HepG2 (cell line): ENCODE measurements around the gene SLIT1. TPM values are rescaled to one million over a fixed set of nuclear protein-coding genes. Genes with fewer than 3 reads are reported as not detected.

Experiments
- ATAC-seq: fragments of 200-7000 bp; cut with Tn5 transposase; 3 replicates; pipeline ENCODE4 v1.9.1; 2020; ENCODE audit warnings: mild to moderate bottlenecking, moderate library complexity
- BruUV-seq: library from RNA; stranded (reverse); fragments of 400-500 nt; replicated peaks from 2 replicates; lab custom pipeline; 2021; lab: Mats Ljungman, UMichigan
- CTCF ChIA-PET: fragments of 300-600 bp; formaldehyde crosslinking; extraction: SDS; loops from one replicate; lab custom pipeline; 2021; ENCODE audit warnings: low total read pairs, inconsistent platforms, low intra/inter-chr PET ratio; lab: Yijun Ruan, JAX
- POLR2A ChIA-PET: fragments of 350-600 bp; sonication (Branson Sonifier 250); formaldehyde crosslinking; loops from one replicate; lab custom pipeline; 2020; ENCODE audit warnings: antibody characterized with exemption, inconsistent platforms; lab: Yijun Ruan, JAX
- DNase-seq: peaks from one replicate; pipeline ENCODE4 v3.0.0-alpha.2; 2015; ENCODE audit warnings: low spot score
- FAIRE-seq: peaks from 3 replicates; lab custom pipeline; 2011; peaks lifted over from hg19 to GRCh38; lab: Jason Lieb, UNC
- H2AFZ ChIP-seq: one replicate; pipeline ENCODE4 v1.6.1; 2011; ENCODE audit warnings: low read length, inconsistent platforms
- H3K27ac ChIP-seq: fragments of 300-600 bp; 3 replicates; pipeline ENCODE4 v1.8.0; 2011; ENCODE audit warnings: mixed run types, mild to moderate bottlenecking, mixed read lengths, low read length, inconsistent platforms; ENCODE audit not compliant: insufficient read depth; ENCODE audit errors: extremely low read length
- H3K27me3 ChIP-seq, 2 experiments: fragments of 200-600 bp in 1 of 2; 2 replicates in 1 of 2; 3 replicates in 1 of 2; pipeline versions ENCODE4 v1.6.0 to v1.8.0; 2011; ENCODE audit warnings: low read length in 2 of 2, mild to moderate bottlenecking in 2 of 2, moderate library complexity in 2 of 2, inconsistent platforms in 1 of 2; ENCODE audit not compliant: insufficient read depth in 2 of 2, control insufficient read depth in 1 of 2
- H3K36me3 ChIP-seq, 2 experiments: fragments of 200-600 bp in 1 of 2; replicated peaks in 1 of 2; 2 replicates in 1 of 2; 3 replicates in 1 of 2; pipeline versions ENCODE4 v1.5.1 to v1.8.0; 2011; ENCODE audit warnings: low read length in 2 of 2, inconsistent platforms in 1 of 2; ENCODE audit not compliant: insufficient read depth in 2 of 2, control insufficient read depth in 1 of 2
- H3K4me1 ChIP-seq: 2 replicates; pipeline ENCODE4 v1.5.1; 2012; ENCODE audit warnings: low read length, inconsistent platforms; ENCODE audit not compliant: insufficient read depth
- H3K4me2 ChIP-seq: 2 replicates; pipeline ENCODE4 v1.6.0; 2011; ENCODE audit warnings: low read depth, low read length, inconsistent platforms
- H3K4me3 ChIP-seq, 3 experiments: fragments of 200-600 bp in 1 of 3; sonication (generic), shearing (Covaris generic) in 1 of 3; replicated peaks in 1 of 3; 2 replicates each; pipeline ENCODE4 v1.5.1; 2011 to 2016; ENCODE audit warnings: low read length in 3 of 3, inconsistent platforms in 2 of 3, low read depth in 2 of 3, mild to moderate bottlenecking in 2 of 3, control low read depth in 1 of 3, mixed read lengths in 1 of 3; ENCODE audit not compliant: insufficient read depth in 1 of 3
- H3K79me2 ChIP-seq: one replicate; pipeline ENCODE4 v1.6.1; 2011; ENCODE audit warnings: low read length, inconsistent platforms; ENCODE audit not compliant: insufficient read depth
- H3K9ac ChIP-seq: 2 replicates; pipeline ENCODE4 v1.6.0; 2011; ENCODE audit warnings: mild to moderate bottlenecking, low read depth, low read length, inconsistent platforms; ENCODE audit not compliant: insufficient read depth
- H3K9me3 ChIP-seq: 2 replicates; pipeline ENCODE4 v1.5.1; 2012; ENCODE audit warnings: mild to moderate bottlenecking, low read length
- H4K20me1 ChIP-seq: 2 replicates; pipeline ENCODE4 v1.6.0; 2011; ENCODE audit warnings: inconsistent platforms, mild to moderate bottlenecking, low read length, moderate library complexity; ENCODE audit not compliant: insufficient read depth
- FLYWCH1 ChIP-seq: sonication (generic); formaldehyde crosslinking; IDR thresholded peaks from 2 replicates; pipeline ENCODE4 v1.8.1; 2023; ENCODE audit warnings: mild to moderate bottlenecking, missing genetic modification reagents
- GZF1 ChIP-seq: sonication (generic); formaldehyde crosslinking; IDR thresholded peaks from 2 replicates; pipeline ENCODE4 v1.5.1; 2020; ENCODE audit warnings: mild to moderate bottlenecking, missing genetic modification reagents
- NFYB ChIP-seq: sonication (generic); formaldehyde crosslinking; IDR thresholded peaks from 2 replicates; pipeline ENCODE4 v1.4.0; 2020; ENCODE audit warnings: missing genetic modification reagents
- TBX3 ChIP-seq: fragments of 450-650 bp; IDR thresholded peaks from 2 replicates; pipeline ENCODE4 v1.6.1; 2017; ENCODE audit warnings: antibody characterized with exemption, mild to moderate bottlenecking, inconsistent platforms, borderline replicate concordance
- TFDP2 ChIP-seq: sonication (generic); formaldehyde crosslinking; IDR thresholded peaks from 2 replicates; pipeline ENCODE4 v1.4.0; 2020; ENCODE audit warnings: missing genetic modification reagents
- WGBS: methylation state at CpG from one replicate; pipeline ENCODE4 v1.1.6; 2017; ENCODE audit warnings: low lambda C conversion rate; 5-methylcytosine and 5-hydroxymethylcytosine counted together
- in situ Hi-C: cut with HindIII; loops from 2 replicates; pipeline ENCODE4 v1.10.0; 2017; ENCODE audit warnings: low pct_unique_long_range_greater_than_20kb; ENCODE audit not compliant: extremely low pct_ligation_motif_present
- intact Hi-C: fragments of 100-400 bp; cut with micrococcal nuclease; formaldehyde crosslinking; loops from one replicate; pipeline ENCODE4 v1.10.0; 2022; ENCODE audit not compliant: unreplicated experiment
- polyA plus RNA-seq, 8 experiments: library from polyadenylated mRNA; depleted of rRNA in 3 of 8; stranded (reverse) in 7 of 8; unstranded in 1 of 8; fragments of >200 nt; fragmentation: Illumina TruSeq in 4 of 8; extraction: Trizol in 4 of 8; gene quantifications; 2 replicates each; pipeline versions ENCODE4 v1.2.1 to v1.2.3, GENCODE V29; 2011 to 2016; ENCODE audit warnings: low read depth in 4 of 8, missing spikeins in 1 of 8, mixed read lengths in 1 of 8; ENCODE audit not compliant: insufficient read depth in 1 of 8
- total RNA-seq, 5 experiments: library from RNA; depleted of rRNA; stranded (reverse); fragments of >200 nt; fragmentation: Illumina TruSeq; extraction: Trizol; gene quantifications; 2 replicates each; pipeline ENCODE4 v1.2.3, GENCODE V29; 2016; ENCODE audit warnings: low read depth in 1 of 5
- TF ChIP-seq, protein P1 (sequence below): sonication (generic); formaldehyde crosslinking; IDR thresholded peaks from 2 replicates; pipeline ENCODE4 v1.5.0; 2020; ENCODE audit warnings: missing genetic modification reagents

SLIT1 gene
- total and polyA plus RNA-seq, 2 of the 13 experiments (the other 11 are each of a cell fraction or from before 2014, with no cell fraction given) = 0.09 to 0.33 TPM

DNA sequence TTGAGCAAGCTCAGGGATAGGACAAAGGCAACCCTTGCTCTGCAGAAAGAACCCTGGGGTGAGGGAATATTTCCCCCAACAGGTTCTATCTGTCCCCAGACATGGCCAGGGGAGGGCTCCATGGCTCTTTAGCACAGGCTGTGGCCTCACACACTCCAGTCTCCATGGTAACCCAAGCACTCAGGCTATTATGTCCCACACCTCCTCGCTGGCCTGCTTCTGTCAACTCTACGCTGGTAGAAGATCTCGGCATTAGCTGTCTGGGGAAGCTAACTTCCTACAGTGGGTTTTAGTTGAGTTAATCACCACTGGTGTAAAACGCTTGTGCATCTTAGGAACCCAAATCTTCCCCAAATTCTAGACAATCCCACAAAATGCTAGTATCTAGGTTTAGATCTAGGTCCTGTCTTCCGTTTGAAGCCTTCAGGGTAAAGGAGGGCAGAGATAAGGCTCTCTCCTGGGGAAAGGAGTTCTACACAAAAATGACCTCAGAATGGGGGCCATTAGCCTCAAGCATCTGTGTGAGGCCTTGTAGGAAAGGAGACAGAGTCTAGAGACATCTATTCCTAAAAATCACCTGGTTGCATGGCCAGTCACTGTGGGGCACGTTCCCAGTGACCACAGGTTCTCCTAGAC is 36.7 kb upstream of the SLIT1 start (continued):
- TF ChIP-seq, protein P1, sequence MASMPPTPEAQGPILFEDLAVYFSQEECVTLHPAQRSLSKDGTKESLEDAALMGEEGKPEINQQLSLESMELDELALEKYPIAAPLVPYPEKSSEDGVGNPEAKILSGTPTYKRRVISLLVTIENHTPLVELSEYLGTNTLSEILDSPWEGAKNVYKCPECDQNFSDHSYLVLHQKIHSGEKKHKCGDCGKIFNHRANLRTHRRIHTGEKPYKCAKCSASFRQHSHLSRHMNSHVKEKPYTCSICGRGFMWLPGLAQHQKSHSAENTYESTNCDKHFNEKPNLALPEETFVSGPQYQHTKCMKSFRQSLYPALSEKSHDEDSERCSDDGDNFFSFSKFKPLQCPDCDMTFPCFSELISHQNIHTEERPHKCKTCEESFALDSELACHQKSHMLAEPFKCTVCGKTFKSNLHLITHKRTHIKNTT (CRISPR knock-in tag) = no peak
- TF ChIP-seq TFDP2 (CRISPR knock-in tag) = no peak
- TF ChIP-seq FLYWCH1 (CRISPR knock-in tag) = no peak
- no peak for TF ChIP-seq GZF1

DNA sequence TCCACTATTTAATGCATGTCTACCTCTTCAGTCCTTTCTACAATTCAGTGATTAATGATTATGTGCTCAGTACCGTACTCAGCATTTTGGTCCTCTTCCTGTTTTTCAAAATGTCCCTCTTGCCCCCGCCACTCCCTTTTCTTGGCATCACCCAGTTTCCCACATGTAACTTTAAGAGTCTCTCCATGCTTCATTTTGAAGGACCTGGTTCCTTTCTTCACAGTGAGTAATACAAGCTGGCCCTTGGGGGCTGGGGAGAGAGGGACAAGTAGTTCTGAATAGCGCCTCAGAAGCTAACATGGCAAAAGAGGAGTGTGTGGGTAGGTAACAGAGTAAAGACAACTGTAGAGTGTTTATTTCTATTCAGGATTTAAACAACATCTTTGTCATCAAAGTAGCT is 34.6 kb upstream of the SLIT1 start:
- FAIRE-seq = no peak
- TF ChIP-seq NFYB (CRISPR knock-in tag) (no peak), TBX3 (no peak)

More for the DNA sequence above, 34.6 kb upstream of the SLIT1 start:
- WGBS = 92% methylated on average over 3 of the region's 3 CpGs
- BruUV-seq = no TSS peak
- POLR2A ChIA-PET = no interaction called here
- ATAC-seq (no peak), DNase-seq (no peak)
- Histone ChIP-seq H3K4me1 (no peaks in the 10 kb centered on the region), H3K27ac (no peak overlapping the region), H3K36me3 (peaks cover 0 to 4% of the 10 kb centered on the region in 2 experiments; a peak in 1 of 5 replicates), H4K20me1 (no peaks in the 10 kb centered on the region), H3K79me2 (no peaks in the 10 kb centered on the region), H3K27me3 (no peaks in the 10 kb centered on the region), H2AFZ (no peak overlapping the region), H3K4me3 (no peak overlapping the region), H3K9me3 (no peaks in the 10 kb centered on the region), H3K4me2 (no peak overlapping the region), H3K9ac (no peak overlapping the region)
- intact Hi-C loops = no loop called here
- CTCF ChIA-PET = no interaction called here
- in situ Hi-C loops = no loop called here
